ENCODE measurements around the gene FAAP24.
"Not testable (repeated sequence)": the region's sequence is repeated elsewhere in the genome, so short reads cannot be mapped to it uniquely, and the experiment has no call there.

DNA sequence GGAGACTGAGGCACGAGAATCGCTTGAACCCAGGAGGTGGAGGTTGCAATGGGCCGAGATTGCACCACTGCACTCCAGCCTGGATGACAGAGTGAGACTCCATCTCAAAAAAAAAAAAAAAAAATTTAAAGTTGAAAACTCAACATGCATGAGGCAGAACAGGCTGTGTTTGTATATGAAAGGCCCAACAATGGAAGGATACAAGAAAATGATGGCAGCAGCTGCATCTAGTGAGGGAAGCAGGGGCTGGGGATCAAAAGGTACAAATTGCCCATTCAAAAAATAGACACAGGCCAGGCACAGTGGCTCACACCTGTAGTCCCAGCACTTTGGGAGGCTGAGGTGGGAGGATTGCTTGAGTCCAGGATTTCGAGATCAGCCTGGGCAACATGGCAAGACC is 5.8 kb downstream of the FAAP24 start:
- TF ChIP-seq, protein P1, sequence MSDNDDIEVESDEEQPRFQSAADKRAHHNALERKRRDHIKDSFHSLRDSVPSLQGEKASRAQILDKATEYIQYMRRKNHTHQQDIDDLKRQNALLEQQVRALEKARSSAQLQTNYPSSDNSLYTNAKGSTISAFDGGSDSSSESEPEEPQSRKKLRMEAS (IDR thresholded peaks at IDR 0.05; ENCODE audit: low read depth, low read length): not testable (repeated sequence)
- not testable (repeated sequence) for TF ChIP-seq CTCF (IDR thresholded peaks at IDR 0.05; ENCODE audit: low read depth, low read length)
